Activated naive CD8-positive, alpha-beta T cell treated with anti-CD3 and anti-CD28 coated beads, Interleukin-2, amount 10 ng/mL, durations not matched to agents 7 days and 5 days (primary cell): ENCODE measurements around the gene ACAP2. TPM values are rescaled to one million over a fixed set of nuclear protein-coding genes. Genes with fewer than 3 reads are reported as not detected.
"Not testable (repeated sequence)": the region's sequence is repeated elsewhere in the genome, so short reads cannot be mapped to it uniquely, and the experiment has no call there.

Source experiments
- ATAC-seq: fragments of 150-1000 bp; cut with Tn5 transposase; one replicate; pipeline ENCODE4 v1.10.0; 2021; ENCODE audit warnings: low read depth, moderate library complexity
- POLR2A ChIA-PET: fragments of 350-600 bp; sonication (Branson Sonifier 250); formaldehyde crosslinking; loops from one replicate; lab custom pipeline; 2021; ENCODE audit warnings: antibody characterized with exemption; lab: Charles Lee
- DNase-seq: peaks from one replicate; pipeline ENCODE4 v3.0.0; 2021
- H3K27ac Mint-ChIP-seq: one replicate; pipeline ENCODE4 v1.8.0; 2022; ENCODE audit warnings: mild to moderate bottlenecking, mixed read lengths
- H3K27me3 Mint-ChIP-seq: one replicate; pipeline ENCODE4 v1.8.0; 2022; ENCODE audit warnings: mild to moderate bottlenecking, moderate library complexity, mixed read lengths
- H3K36me3 Mint-ChIP-seq: one replicate; pipeline ENCODE4 v1.8.0; 2021; ENCODE audit warnings: mild to moderate bottlenecking, mixed read lengths
- H3K4me1 Mint-ChIP-seq: one replicate; pipeline ENCODE4 v1.8.0; 2021; ENCODE audit warnings: mixed read lengths
- H3K4me3 Mint-ChIP-seq: one replicate; pipeline ENCODE4 v1.8.0; 2022; ENCODE audit warnings: mild to moderate bottlenecking, moderate library complexity, mixed read lengths
- H3K9me3 Mint-ChIP-seq: one replicate; pipeline ENCODE4 v1.8.0; 2021; ENCODE audit warnings: mixed read lengths
- total RNA-seq, 2 experiments: library from RNA; stranded (reverse); gene quantifications; one replicate each; pipeline ENCODE4 v1.2.3, GENCODE V29; 2021

ACAP2 gene
- total RNA-seq, 2 experiments from 2014 or later, result 68.3 to 73.4 TPM

- POLR2A ChIA-PET, result no interaction called here
- H3K9me3 Mint-ChIP-seq, result no peaks in the 10 kb centered on the region
- no peak overlapping the region for H3K4me3 Mint-ChIP-seq
- ATAC-seq, result no peak
- no peak for DNase-seq
- peaks cover 14% of the 10 kb centered on the region for H3K4me1 Mint-ChIP-seq
- no peak overlapping the region for H3K27ac Mint-ChIP-seq
- peaks cover 5% of the 10 kb centered on the region for H3K36me3 Mint-ChIP-seq
- no peaks in the 10 kb centered on the region for H3K27me3 Mint-ChIP-seq
These were observed 196.2 kb downstream of the ACAP2 start for GRCh38 chr3:195246581-195246995.

- DNase-seq (no peak), ATAC-seq (no peak)
- no peak overlapping the region for H3K4me3 Mint-ChIP-seq
- peaks cover 7% of the 10 kb centered on the region for H3K4me1 Mint-ChIP-seq
- peaks cover 5% of the 10 kb centered on the region for H3K36me3 Mint-ChIP-seq
- no peaks in the 10 kb centered on the region for H3K27me3 Mint-ChIP-seq
- H3K27ac Mint-ChIP-seq, result no peak overlapping the region
- no peaks in the 10 kb centered on the region for H3K9me3 Mint-ChIP-seq
- POLR2A ChIA-PET, result no interaction called here
These were observed 197.3 kb downstream of the ACAP2 start for GRCh38 chr3:195245531-195245951.

DNA sequence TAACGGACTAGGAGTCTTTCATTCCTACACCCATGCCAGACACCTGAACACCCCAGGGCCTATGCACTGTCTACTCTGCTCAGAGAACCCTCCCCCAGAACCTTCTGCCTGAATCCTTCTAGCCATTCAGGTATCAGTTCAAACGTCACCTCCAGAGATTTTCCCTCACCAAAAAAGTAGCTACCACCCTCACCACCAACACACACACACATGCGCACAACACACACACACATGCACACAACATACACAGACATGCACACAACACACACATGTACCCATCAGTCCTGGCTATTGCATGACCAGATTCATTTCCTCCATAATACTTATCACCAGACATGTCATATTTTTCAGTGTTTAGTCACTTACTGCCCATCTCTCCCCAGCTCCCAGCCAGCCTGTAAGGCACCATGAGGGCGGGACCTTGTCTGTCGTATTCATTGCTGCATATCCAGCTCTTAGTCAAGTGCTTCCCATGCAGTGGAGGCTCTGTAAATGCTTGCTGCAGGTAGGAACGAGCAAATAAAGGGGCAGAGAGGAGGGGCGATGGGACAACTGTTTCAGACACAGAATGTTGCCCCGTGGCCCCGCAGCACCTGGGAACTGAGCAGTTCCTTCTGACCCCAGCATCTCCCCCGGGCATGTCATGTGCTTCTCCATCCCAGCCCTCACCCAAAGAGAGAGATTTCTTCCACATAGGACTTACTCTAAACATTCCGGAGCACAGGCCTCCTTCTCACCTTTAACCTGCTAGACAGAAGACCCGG is 201.0 kb downstream of the ACAP2 start:
- peaks cover 20% of the 10 kb centered on the region for H3K36me3 Mint-ChIP-seq
- H3K4me3 Mint-ChIP-seq, result no peak overlapping the region
- ATAC-seq, result no peak
- no peak for DNase-seq
- H3K4me1 Mint-ChIP-seq, result peaks cover 12% of the 10 kb centered on the region
- no peak overlapping the region for H3K27ac Mint-ChIP-seq
- POLR2A ChIA-PET, result no interaction called here
- peaks cover 10% of the 10 kb centered on the region for H3K9me3 Mint-ChIP-seq
- H3K27me3 Mint-ChIP-seq, result no peaks in the 10 kb centered on the region

DNA sequence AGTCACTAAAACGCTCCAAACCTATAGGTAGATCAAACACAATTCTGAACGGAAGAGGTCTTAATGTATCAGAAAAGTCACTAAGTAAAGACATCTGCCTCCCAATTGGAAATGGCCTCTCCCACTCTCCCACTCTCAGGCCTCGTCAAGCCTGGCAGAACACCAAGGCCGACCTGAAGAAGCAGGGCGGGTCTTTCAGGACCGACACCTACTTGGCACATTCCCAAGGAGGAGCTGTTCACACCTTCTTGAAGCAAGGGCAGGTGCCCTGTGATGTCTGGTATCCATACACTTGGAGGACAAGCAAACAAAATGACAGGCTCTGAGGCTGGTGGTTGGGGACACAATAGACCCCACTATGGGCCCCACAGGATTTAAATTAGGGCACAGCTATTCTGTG is 201.9 kb downstream of the ACAP2 start:
- peaks cover 10% of the 10 kb centered on the region for H3K4me1 Mint-ChIP-seq

GRCh38 chr3:195240171-195240701 is 202.6 kb downstream of the ACAP2 start:
- DNase-seq, result no peak
- Mint-ChIP-seq H3K27me3 (no peaks in the 10 kb centered on the region), H3K36me3 (peaks cover 20% of the 10 kb centered on the region)

More for the DNA sequence above, 201.9 kb downstream of the ACAP2 start:
- POLR2A ChIA-PET, result no interaction called here
- Mint-ChIP-seq H3K27ac (no peak overlapping the region), H3K9me3 (peaks cover 12% of the 10 kb centered on the region), H3K36me3 (peaks cover 16% of the 10 kb centered on the region), H3K27me3 (no peaks in the 10 kb centered on the region), H3K4me3 (no peak overlapping the region)
- ATAC-seq, result no peak
- no peak for DNase-seq

DNA sequence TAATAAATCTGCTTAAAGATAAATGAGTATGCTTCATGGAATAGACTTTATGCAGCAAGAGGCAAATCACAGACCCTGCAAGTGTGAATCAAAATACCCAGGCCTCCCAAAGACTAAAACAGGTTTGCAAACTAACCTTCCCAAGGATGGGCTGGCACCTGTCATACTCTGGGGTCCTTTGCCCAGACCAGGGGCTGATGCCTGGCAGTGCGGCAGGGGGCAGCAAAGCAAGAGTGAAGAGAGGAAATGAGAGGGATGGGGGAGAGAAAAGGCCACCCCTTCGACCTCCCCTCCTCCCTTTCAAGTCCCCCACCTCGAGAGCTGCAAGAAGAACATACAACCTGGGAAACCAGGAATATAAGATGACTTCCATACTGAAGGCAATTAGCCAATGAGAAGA is 203.7 kb downstream of the ACAP2 start:
- Mint-ChIP-seq H3K9me3 (peaks cover 21% of the 10 kb centered on the region), H3K4me3 (no peak overlapping the region), H3K27me3 (no peaks in the 10 kb centered on the region), H3K36me3 (peaks cover 25% of the 10 kb centered on the region), H3K27ac (no peak overlapping the region), H3K4me1 (peaks cover 10% of the 10 kb centered on the region)
- DNase-seq (no peak), ATAC-seq (no peak)
- POLR2A ChIA-PET, result no interaction called here

More at GRCh38 chr3:195240171-195240701, 202.6 kb downstream of the ACAP2 start:
- no peak for ATAC-seq
- peaks cover 10% of the 10 kb centered on the region for H3K4me1 Mint-ChIP-seq
- POLR2A ChIA-PET, result no interaction called here
- no peak overlapping the region for H3K27ac Mint-ChIP-seq
- no peak overlapping the region for H3K4me3 Mint-ChIP-seq
- peaks cover 14% of the 10 kb centered on the region for H3K9me3 Mint-ChIP-seq

DNA sequence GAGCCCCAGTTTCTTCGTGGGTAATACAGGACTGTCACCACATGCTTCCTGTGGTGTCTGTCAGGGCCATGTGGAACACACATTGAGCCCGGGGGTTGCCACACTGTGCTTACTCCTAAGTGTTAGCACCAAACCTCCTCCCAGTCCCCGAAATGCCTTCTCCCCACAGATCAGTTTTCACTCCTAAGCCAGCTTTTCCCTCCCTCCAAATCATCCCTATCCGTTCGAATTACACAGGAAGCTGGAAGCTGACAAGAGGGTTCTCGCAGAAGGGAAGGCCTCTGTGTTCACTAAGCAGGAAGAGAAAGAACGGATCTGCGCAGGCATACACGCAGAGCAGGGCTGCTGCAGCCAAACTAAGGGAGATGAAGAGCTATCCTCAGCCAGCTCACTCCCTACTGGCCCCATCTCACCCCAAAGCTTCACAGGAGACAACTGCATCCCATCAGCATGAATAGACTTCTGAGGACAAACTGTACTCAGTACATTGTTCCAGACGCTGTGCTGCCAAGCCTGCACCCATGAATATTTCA is 204.2 kb downstream of the ACAP2 start:
- Mint-ChIP-seq H3K27me3 (no peaks in the 10 kb centered on the region), H3K4me1 (peaks cover 10% of the 10 kb centered on the region), H3K27ac (peak overlapping the region; percentile 71), H3K9me3 (peaks cover 21% of the 10 kb centered on the region), H3K4me3 (peak overlapping the region; percentile 5), H3K36me3 (peaks cover 25% of the 10 kb centered on the region)
- peak; percentile 78 for ATAC-seq
- POLR2A ChIA-PET, result no interaction called here
- DNase-seq, result no peak

DNA sequence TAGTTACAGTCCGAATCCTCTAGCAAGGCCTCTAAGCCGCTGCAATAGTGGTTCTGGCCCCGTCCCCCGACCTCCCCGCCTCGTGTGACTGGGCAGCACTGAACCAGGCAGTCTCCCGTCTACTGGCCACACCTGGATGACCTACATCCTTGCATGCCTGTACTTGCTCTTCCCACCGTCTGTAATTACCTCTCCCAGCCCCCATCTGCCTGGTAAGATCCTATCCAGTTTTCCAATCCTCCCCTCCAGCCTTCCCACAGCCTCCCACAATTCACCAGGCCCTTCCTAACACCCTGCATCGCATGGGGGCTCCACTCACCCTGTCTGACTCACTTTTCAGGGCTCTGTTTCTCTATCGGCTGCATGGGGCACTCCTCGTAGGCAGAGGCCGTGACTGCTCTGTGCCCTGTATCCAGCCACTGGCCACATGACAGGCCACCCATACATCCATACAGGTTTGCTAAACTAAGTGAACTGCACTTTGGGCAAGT is 204.7 kb downstream of the ACAP2 start:
- ATAC-seq, result no peak
- H3K9me3 Mint-ChIP-seq, result peaks cover 23% of the 10 kb centered on the region
- H3K4me1 Mint-ChIP-seq, result peaks cover 10% of the 10 kb centered on the region
- no peak for DNase-seq
- H3K27ac Mint-ChIP-seq, result no peak overlapping the region
- no peaks in the 10 kb centered on the region for H3K27me3 Mint-ChIP-seq
- no peak overlapping the region for H3K4me3 Mint-ChIP-seq
- POLR2A ChIA-PET, result no interaction called here
- peaks cover 25% of the 10 kb centered on the region for H3K36me3 Mint-ChIP-seq

- POLR2A ChIA-PET, result no interaction called here
- Mint-ChIP-seq H3K4me3 (no peak overlapping the region), H3K36me3 (peaks cover 25% of the 10 kb centered on the region), H3K4me1 (peaks cover 10% of the 10 kb centered on the region), H3K27me3 (peaks cover 4% of the 10 kb centered on the region), H3K27ac (no peak overlapping the region), H3K9me3 (peaks cover 27% of the 10 kb centered on the region)
- ATAC-seq, result no peak
- DNase-seq, result no peak
These were observed 205.8 kb downstream of the ACAP2 start for GRCh38 chr3:195236801-195237570.

GRCh38 chr3:195236076-195236798 is 206.6 kb downstream of the ACAP2 start:
- Mint-ChIP-seq H3K36me3 (peaks cover 25% of the 10 kb centered on the region), H3K27ac (no peak overlapping the region), H3K4me3 (no peak overlapping the region), H3K27me3 (peaks cover 4% of the 10 kb centered on the region), H3K4me1 (peaks cover 10% of the 10 kb centered on the region), H3K9me3 (peaks cover 27% of the 10 kb centered on the region)
- DNase-seq (no peak), ATAC-seq (no peak)
- POLR2A ChIA-PET, result no interaction called here

- POLR2A ChIA-PET, result no interaction called here
- Mint-ChIP-seq H3K27ac (no peak overlapping the region), H3K4me3 (no peak overlapping the region), H3K36me3 (peaks cover 11% of the 10 kb centered on the region), H3K4me1 (peaks cover 9% of the 10 kb centered on the region), H3K9me3 (peaks cover 12% of the 10 kb centered on the region), H3K27me3 (peaks cover 4% of the 10 kb centered on the region)
- no peak for ATAC-seq
- no peak for DNase-seq
These were observed 212.6 kb downstream of the ACAP2 start for GRCh38 chr3:195230244-195230643.

GRCh38 chr3:195228886-195229285 is 213.9 kb downstream of the ACAP2 start:
- H3K27me3 Mint-ChIP-seq, H3K27ac Mint-ChIP-seq, H3K36me3 Mint-ChIP-seq, H3K9me3 Mint-ChIP-seq, H3K4me3 Mint-ChIP-seq, ATAC-seq, H3K4me1 Mint-ChIP-seq, POLR2A ChIA-PET: not testable (repeated sequence)
- peak; percentile 1 for DNase-seq

DNA sequence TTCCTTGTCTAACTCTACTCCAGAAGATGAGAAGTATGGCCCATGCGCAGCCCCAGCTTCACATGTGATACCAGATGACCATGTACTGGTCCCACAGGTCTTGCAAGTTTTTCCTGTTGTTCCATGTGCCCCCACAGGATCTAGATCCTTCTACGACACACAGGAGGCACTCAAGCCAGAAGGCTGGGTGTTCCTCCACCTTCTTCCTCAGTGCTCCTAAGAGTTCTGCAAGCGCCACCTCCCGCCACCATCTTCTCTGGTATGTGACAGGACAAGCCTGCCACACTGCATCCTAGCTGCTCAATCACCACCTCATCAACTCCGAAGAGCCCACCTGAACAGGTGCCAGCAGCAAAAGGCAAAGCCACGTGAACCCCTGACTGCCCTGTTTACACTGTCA is 214.9 kb downstream of the ACAP2 start:
- Mint-ChIP-seq H3K36me3 (peaks cover 6% of the 10 kb centered on the region), H3K4me1 (peaks cover 9% of the 10 kb centered on the region), H3K4me3 (no peak overlapping the region), H3K27ac (no peak overlapping the region), H3K9me3 (peaks cover 2% of the 10 kb centered on the region), H3K27me3 (peaks cover 4% of the 10 kb centered on the region)
- DNase-seq (peak; percentile 18), ATAC-seq (no peak)
- POLR2A ChIA-PET, result no interaction called here
